ENCODE data around the gene INSRR.

INSRR gene

DNA sequence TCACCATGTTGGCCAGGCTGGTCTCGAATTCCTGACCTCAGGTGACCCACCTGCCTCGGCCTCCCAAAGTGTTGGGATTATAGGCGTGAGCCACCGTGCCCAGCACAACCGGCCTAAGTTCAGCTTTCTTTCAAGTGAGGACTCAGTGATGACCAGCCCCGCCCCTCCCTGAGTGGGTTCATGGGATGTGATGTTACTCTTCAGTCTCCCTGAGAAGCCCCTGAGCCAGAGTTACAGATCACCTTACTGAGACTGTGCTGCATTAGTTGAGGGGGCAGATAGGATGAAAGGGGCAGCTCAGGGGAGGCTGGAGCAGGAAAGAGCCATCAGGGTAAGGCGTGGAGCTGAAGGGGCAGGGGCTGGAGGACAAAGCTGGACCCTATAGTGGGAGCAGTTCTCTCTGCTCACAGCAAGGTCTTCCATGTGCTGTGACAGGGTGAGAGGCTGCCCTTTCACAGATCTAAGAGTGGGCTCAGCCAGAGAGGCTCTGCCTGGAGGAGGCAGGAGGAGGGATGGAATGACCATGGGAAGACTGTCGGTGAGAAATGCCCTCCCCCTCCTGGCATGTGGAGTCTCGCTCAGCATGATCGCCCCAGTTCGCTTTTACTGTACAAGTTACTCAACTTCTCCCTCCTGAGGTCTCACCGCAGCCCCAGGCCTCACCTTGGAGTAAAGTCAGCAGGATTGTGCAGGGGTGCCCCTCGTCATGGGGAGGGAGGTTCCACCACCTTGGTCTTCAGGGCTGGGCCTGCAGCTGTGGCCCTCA lies 55.6 kb downstream of the INSRR start:
- no peak for DNase-seq

DNA sequence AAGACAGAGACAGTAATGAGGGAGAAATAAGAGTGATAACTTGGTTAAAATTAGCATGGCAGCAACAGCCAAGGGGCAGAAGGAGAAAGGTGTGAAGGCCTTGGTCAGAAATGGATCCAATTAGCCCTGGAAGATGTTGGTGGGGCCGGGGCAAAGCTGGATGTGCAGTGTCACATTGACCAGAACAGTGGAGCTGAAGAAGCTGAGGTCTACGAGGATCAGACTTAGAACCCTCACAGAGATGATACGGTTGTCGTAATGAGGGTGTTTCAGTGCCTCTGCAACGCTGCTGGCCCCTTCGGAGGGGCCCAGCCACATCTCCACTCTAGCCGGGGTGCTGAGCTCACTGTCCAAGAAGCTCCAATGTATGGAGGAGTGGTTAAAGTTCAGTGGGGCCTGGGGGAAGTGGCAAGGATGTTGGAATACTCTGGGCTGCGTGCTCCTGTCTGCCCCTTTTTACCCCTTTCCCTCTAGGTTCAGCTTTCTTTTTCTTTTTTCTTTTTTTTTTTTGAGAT lies 56.4 kb downstream of the INSRR start:
- no peak for DNase-seq

DNA sequence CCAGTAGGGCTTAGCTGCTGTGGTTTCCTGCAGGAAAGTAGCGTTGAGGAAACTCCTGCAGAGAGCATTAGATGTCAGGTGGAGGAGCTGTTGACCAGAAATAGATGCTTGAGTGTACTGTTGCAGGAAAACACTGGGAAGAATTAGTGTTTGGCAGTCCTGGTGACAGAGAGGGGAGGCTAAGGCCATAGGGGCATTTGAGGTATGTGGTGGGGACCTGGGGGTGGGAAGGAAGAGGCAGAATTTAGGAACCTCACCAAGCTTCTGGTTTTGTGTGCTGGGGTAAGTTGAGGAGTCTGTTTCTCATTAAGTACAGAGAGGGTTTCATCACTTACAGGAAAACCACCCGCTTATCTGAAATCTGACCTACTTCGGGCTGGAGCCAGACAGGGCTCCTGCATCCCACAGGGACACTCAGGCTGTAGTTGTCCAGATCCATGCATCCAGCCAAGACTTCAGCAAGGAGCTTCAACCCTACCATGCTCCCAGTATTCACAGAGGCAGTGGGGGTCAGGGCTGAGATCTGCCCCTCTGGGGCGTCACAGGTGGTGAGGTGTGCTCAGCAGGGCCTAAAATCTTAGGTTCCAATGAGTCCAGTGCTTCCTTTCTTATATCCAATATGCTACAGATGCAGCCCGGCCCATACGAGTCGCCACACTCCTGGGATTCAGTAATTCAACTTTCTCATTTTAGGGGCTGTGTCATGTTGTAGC lies 57.4 kb downstream of the INSRR start:
- DNase-seq, result no peak

DNA sequence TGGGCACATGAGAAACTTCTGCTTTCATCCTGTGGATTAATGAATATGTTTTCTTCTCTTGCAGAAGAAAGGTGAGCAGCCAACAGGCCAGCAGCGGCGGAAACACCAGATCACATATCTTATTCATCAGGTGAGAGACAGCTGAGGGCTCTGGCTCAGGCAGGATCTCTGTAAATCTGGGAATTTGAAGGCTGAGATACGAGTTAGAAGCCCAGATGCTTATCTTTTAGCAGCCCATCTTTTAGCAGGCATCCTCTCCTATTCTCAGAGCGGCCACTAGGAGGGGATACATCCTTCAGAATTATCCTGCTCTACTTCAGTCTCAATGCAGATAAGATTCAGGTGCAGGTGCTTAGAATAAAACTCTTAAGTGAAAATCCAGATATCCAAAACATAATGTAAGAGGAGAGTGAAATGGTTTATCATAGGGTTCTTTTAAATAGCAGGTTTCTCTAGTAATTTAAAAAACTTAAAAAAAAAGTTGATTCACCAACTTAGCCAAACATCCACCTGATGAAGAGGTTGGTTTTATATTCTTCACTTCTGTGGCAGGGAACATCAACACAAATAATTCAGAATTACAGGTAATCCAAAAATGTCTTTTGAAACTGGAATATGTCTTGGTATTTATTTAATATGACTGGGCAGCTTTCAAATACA lies 61.6 kb downstream of the INSRR start:
- no peak for DNase-seq

DNA sequence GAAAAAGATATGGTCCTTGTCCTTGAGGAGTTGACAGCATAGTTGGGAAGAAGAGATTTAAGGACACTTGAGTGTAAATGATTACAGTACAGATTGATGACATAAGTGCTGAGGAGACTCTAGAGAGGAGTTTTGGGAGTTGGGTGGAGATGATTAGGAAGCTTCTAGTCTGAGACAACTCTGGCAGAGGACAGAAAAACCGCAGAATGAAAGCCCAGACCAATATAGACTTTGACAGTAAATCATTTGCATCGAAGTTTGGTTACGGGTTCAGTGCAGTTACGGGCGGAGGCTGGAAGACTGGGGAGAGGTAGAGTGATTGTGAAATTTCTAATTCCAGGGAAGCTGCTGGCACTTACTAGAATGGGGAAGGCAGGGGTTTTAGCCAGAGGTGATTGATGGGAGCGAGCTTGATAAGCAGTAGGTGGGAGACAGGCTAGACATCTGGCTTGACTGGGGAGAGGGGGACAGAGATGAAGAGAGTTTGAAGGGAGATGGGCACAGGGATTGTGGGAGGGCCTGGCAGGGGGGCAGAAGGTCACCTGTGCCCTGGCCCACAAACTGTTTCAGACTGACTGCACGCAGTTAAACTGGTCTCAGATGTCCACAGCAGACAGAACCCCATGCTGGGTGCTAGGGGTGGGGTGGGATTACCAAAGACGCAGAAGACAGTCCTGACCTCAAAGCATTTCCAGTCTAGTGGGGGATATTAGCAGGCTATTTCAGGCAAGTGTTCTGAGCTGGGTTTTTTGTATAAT lies 62.4 kb downstream of the INSRR start:
- no peak for DNase-seq

DNA sequence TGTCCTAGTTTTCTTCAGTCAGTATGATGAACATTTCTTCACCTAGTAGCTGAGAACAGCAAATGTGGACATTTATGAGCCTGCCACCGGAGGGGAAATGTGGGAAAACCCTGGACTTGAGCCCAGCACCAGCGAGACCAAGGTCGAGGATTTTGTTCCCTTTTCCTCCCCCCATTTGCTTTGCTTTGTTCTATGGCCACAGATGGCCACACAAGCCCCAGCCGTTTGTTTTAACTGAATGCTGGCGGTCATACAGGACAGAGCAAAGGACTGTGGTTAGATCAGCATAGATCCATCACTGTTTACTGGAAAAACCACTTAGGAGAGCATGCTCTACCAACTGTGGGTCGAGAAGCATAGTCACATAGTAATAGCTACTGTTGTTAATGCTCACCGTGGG lies 63.1 kb downstream of the INSRR start:
- no peak for DNase-seq

DNA sequence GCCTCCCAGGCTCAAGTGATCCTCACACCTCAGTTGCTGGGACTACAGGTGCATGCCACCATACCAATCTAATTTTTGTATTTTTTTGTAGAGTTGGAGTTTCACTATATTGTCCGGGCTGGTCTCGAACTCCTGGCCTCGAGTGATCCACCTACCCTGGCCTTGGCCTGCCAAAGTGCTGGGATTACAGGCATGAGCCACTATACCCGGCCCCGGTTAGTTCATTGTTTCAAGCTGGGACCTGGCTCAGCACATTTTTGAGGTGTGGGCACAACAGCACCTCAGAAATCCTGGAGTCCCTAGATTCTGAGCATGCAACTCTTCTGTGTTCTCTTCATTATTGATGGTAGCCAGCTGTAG lies 63.6 kb downstream of the INSRR start:
- DNase-seq, result no peak

DNA sequence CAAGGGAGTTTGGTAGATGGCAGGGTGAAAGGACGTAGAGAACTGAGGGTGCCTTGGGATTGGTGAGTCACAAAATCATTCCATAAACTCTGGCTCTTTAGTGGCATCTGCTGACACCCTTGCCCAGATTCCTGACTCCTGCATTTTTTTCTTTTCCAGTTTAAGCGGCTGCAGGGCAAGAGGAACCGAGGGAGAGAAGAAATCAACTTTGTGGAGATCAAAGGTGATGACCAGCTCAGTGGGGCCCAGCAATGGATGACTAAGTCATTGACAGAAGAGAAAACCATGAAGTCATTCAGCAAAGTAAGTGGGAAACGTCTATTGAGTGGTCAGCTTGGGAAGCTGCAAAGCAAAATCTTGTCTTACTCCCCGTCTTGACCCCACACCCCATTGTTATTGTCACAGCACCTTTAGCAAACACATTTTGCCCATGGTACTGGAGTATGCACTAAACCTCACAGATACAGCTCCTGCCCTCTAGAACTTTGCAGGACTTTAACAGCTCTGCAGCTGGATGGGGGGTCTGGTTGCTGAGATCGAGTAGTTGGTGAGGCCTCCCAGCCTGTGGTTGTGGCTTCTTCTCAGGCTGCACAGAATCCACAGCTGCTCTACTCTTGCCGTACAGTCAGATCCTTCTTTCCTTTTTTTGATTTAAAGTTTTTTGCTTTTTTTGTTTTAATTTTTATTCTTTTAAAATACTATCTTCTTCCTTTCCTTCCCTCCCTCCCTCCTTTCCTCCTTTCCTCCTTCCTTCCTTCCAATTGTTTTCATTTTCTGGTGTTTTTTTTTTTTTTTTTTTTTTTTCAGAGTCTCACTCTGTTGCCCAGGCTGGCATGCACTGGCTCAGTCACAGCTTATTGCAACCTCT lies 64.2 kb downstream of the INSRR start:
- DNase-seq, result no peak
